H1 (cell line): Measurements from ENCODE around the gene LAP3. TPM values are rescaled to one million over a fixed set of nuclear protein-coding genes. Genes with fewer than 3 reads are reported as not detected.
A peak's percentile ranks its signal among the peaks of the same experiment; 100 is the strongest.

Experiments used
- ASH2L ChIP-seq: fragments of 200-600, 300-600 bp; sonication (generic); IDR thresholded peaks from one replicate; pipeline ENCODE4 v1.7.1; 2017; ENCODE audit warnings: low read length
- BCL11A ChIP-seq, 2 experiments: IDR thresholded peaks; one replicate each; pipeline ENCODE4 v1.6.1; 2011; ENCODE audit warnings: low read depth in 2 of 2, low read length in 2 of 2, mild to moderate bottlenecking in 2 of 2
- EZH2 ChIP-seq: fragments of 200-600 bp; sonication (generic); IDR thresholded peaks from 2 replicates; pipeline ENCODE4 v1.7.1; 2012; ENCODE audit warnings: low read depth, mild to moderate bottlenecking, moderate library complexity, low read length, inconsistent platforms; ENCODE audit not compliant: severe bottlenecking
- FOSL1 ChIP-seq: IDR thresholded peaks from 2 replicates; pipeline ENCODE4 v1.6.1; 2011; ENCODE audit warnings: mild to moderate bottlenecking, low read depth, low read length, moderate library complexity; ENCODE audit not compliant: insufficient read depth
- GTF2F1 ChIP-seq: IDR thresholded peaks from 2 replicates; pipeline ENCODE4 v1.6.1; 2012; ENCODE audit warnings: low read depth, low read length, improper control_type of control experiment, borderline replicate concordance
- JUND ChIP-seq: IDR thresholded peaks from 2 replicates; pipeline ENCODE4 v1.6.1; 2011; ENCODE audit warnings: mild to moderate bottlenecking, improper control_type of control experiment, low read length
- POLR2AphosphoS5 ChIP-seq: IDR thresholded peaks from 2 replicates; pipeline ENCODE4 v1.6.1; 2011; ENCODE audit warnings: low read depth, low read length
- TAF7 ChIP-seq: optimal IDR thresholded peaks from 2 replicates; pipeline ENCODE3; 2011; ENCODE audit warnings: low read depth, mild to moderate bottlenecking, inconsistent platforms, low read length, moderate library complexity, borderline replicate concordance
- polyA plus RNA-seq, 7 experiments: library from polyadenylated mRNA; depleted of rRNA in 3 of 7; stranded (reverse) in 5 of 7; unstranded in 2 of 7; fragments of >200 nt in 5 of 7; fragments of 200-250 nt in 2 of 7; gene quantifications; 1 replicate in 5 of 7; 2 replicates in 1 of 7; 4 replicates in 1 of 7; pipeline versions ENCODE4 v1.2.1 to v1.2.3, GENCODE V29; 2011 to 2013; ENCODE audit warnings: missing spikeins in 2 of 7, mixed read lengths in 2 of 7
- total RNA-seq: library from RNA; stranded (reverse); fragmentation: NEBNext Ultra II Directional; extraction: Animal tissue kit (Norgen Biotek cat#: 25700); gene quantifications from 2 replicates; pipeline ENCODE4 v1.2.1, GENCODE V29; 2021
- TF ChIP-seq, protein P1 (sequence below), 3 experiments: IDR thresholded peaks; 1 replicate in 2 of 3; 2 replicates in 1 of 3; pipeline versions ENCODE4 v1.5.1 to v1.6.1; 2011; ENCODE audit warnings: low read length in 3 of 3, mild to moderate bottlenecking in 3 of 3, inconsistent platforms in 2 of 3, low read depth in 1 of 3, moderate library complexity in 1 of 3; ENCODE audit not compliant: insufficient read depth in 1 of 3; ENCODE audit errors: control extremely low read depth in 1 of 3

Gene LAP3
- total and polyA plus RNA-seq, 2 of the 8 experiments (the other 6 are each of a cell fraction or from before 2014, with no cell fraction given) = 28.3 to 50.9 TPM

DNA sequence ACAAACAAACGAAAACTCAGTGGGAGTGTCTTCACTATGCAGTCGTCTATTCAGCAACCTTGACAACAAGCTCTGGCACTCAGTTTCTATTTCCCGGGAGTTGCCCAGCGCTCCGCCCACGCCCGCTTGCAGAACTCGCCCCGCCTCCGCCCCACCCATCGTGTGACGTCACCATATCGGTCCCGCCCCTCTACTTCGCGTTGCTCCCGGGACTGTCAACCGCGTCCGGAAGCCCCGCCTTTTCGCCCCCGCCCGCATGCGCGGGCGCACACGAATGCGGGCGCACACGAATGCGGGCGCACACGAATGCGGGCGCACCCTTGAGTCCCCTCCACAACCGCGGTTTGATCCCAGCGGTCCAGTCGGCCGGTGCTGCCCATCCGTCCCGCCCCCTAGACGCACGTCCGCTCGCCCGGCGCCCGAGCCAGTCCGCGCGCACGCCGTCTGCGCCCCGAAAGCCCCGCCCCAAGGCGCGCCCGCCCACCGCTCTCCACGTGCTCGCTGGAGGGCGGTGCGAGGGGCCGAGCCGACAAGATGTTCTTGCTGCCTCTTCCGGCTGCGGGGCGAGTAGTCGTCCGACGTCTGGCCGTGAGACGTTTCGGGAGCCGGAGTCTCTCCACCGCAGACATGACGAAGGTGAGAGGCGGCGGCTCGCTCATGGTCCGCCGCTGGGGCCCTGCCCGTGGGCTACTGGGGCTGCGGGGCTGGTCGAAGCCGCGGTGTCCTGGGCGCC is at the start of gene LAP3 (continued):
- no peak for TF ChIP-seq BCL11A (IDR thresholded peaks at IDR 0.05; ENCODE audit: low read depth in 2 of 2, low read length in 2 of 2)
- peak; percentile 83 for TF ChIP-seq TAF7
- peak; percentile 81 for TF ChIP-seq JUND
- TF ChIP-seq POLR2AphosphoS5 = peak; percentile 95
- TF ChIP-seq, protein P1, sequence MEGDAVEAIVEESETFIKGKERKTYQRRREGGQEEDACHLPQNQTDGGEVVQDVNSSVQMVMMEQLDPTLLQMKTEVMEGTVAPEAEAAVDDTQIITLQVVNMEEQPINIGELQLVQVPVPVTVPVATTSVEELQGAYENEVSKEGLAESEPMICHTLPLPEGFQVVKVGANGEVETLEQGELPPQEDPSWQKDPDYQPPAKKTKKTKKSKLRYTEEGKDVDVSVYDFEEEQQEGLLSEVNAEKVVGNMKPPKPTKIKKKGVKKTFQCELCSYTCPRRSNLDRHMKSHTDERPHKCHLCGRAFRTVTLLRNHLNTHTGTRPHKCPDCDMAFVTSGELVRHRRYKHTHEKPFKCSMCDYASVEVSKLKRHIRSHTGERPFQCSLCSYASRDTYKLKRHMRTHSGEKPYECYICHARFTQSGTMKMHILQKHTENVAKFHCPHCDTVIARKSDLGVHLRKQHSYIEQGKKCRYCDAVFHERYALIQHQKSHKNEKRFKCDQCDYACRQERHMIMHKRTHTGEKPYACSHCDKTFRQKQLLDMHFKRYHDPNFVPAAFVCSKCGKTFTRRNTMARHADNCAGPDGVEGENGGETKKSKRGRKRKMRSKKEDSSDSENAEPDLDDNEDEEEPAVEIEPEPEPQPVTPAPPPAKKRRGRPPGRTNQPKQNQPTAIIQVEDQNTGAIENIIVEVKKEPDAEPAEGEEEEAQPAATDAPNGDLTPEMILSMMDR (IDR thresholded peaks at IDR 0.05; ENCODE audit: control extremely low read depth in 1 of 3, insufficient read depth in 1 of 3, low read depth in 1 of 3, low read length in 3 of 3) = 0 out of 4 replicates have a peak, but pooled peaks of 1 of the 3 experiments have one; percentile 12
- TF ChIP-seq FOSL1 = no peak
- no peak for TF ChIP-seq ASH2L
- no peak for TF ChIP-seq EZH2
- TF ChIP-seq GTF2F1 = peak; percentile 73
